NCI-H446 treated with DMSO at 0.1 percent for 48 hours (cell line): ENCODE results near the gene SCAND1.

Source experiments
- DNase-seq: peaks from one replicate; lab custom pipeline; 2025; lab: John Stamatoyannopoulos, UW

Gene SCAND1

DNA sequence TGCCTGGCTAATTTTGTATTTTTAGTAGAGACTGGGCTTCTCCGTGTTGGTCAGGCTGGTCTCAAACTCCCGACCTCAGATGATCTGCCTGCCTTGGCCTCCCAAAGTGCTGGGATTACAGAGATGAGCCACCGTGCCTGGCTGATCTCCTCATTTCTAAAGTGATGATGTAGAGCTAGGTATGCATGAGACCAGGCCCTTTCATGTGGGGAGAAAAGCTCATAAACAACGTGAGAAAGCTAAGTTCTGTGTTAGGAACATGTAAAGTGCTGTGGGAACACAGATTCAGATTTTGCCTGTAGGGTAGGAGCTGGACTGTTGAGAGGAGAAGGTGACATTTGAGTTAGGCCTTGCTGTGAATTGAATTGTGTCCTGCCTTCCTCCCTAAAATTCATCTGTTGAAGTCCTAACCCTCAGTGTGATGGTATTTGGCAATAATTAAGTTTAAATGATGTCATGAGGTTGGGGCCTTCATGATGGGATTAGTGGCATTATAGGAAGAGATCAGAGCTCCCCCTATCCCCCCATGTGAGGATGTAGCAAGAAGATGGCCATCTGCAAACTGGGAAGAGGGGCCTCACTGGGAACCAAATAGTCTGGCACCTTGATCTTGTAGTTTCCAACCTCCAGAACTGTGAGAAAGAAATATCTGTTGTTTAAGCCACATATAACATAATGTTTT lies 49.2 kb downstream of the SCAND1 start:
- DNase-seq: no peak

- DNase-seq: no peak
These were observed 50.5 kb downstream of the SCAND1 start for GRCh38 chr20:35903843-35904242.
